Prostate gland (tissue), 2 donors: ENCODE results near the gene CTBP2.

Source experiments
- CTCF ChIP-seq, 4 experiments: fragments of 200-600 bp in 2 of 4; fragments of 450-650 bp in 2 of 4; sonication (generic) in 2 of 4; IDR thresholded peaks; 1 replicate in 3 of 4; 2 replicates in 1 of 4; pipeline ENCODE4 v1.5.1; 2016 to 2019; ENCODE audit warnings: antibody characterized with exemption in 4 of 4, mild to moderate bottlenecking in 2 of 4, moderate library complexity in 2 of 4
- POLR2AphosphoS5 ChIP-seq: sonication (generic); formaldehyde crosslinking; IDR thresholded peaks from one replicate; pipeline ENCODE4 v1.6.1; 2017; ENCODE audit warnings: antibody characterized with exemption

- TF ChIP-seq CTCF (IDR thresholded peaks at IDR 0.05) (no peak), POLR2AphosphoS5 (no peak)
These were observed 24.3 kb downstream of the CTBP2 start for GRCh38 chr10:125136087-125136486.
